Gastroesophageal sphincter (tissue), 4 donors: ENCODE measurements around the gene GRK5. TPM values are rescaled to one million over a fixed set of nuclear protein-coding genes. Genes with fewer than 3 reads are reported as not detected.
A peak's percentile ranks its signal among the peaks of the same experiment; 100 is the strongest.
"Not testable (repeated sequence)": the region's sequence is repeated elsewhere in the genome, so short reads cannot be mapped to it uniquely, and the experiment has no call there.

Experiments
- ATAC-seq: fragments of 150-250 bp; one replicate; pipeline ENCODE4 v1.9.1; 2016; ENCODE audit warnings: mild to moderate bottlenecking, moderate library complexity
- H3K27ac ChIP-seq, 4 donors: fragments of 200-600 bp; sonication (generic) in 3 of 4; 1 replicate in 3 of 4; 2 replicates in 1 of 4; pipeline ENCODE4 v1.5.1; 2016 to 2019
- H3K27me3 ChIP-seq: fragments of 200-600 bp; sonication (generic); one replicate; pipeline ENCODE4 v1.5.1; 2019
- H3K36me3 ChIP-seq, 2 donors: fragments of 200-600 bp; sonication (generic); one replicate each; pipeline ENCODE4 v1.5.1; 2019; ENCODE audit warnings: control low read depth in 1 of 2
- H3K4me1 ChIP-seq, 3 donors: fragments of 200-600 bp; sonication (generic); 1 replicate in 2 of 3; 2 replicates in 1 of 3; pipeline ENCODE4 v1.5.1; 2016 to 2019; ENCODE audit warnings: control low read depth in 2 of 3
- H3K4me3 ChIP-seq, 2 donors: fragments of 200-600 bp; sonication (generic); one replicate each; pipeline ENCODE4 v1.5.1; 2019; ENCODE audit warnings: mild to moderate bottlenecking in 1 of 2, moderate library complexity in 1 of 2
- H3K9me3 ChIP-seq, 3 donors: fragments of 200-600 bp; sonication (generic); one replicate each; pipeline ENCODE4 v1.5.1; 2017 to 2019; ENCODE audit warnings: control low read depth in 2 of 3
- EP300 ChIP-seq: sonication (generic); formaldehyde crosslinking; IDR thresholded peaks from one replicate; pipeline ENCODE4 v1.6.1; 2017; ENCODE audit warnings: antibody characterized with exemption, mild to moderate bottlenecking
- POLR2A ChIP-seq, 2 donors: fragments of 450-650 bp; IDR thresholded peaks; one replicate each; pipeline ENCODE4 v1.6.1; 2017; ENCODE audit warnings: antibody characterized with exemption in 2 of 2, mild to moderate bottlenecking in 2 of 2, moderate library complexity in 1 of 2
- POLR2AphosphoS5 ChIP-seq: sonication (generic); formaldehyde crosslinking; IDR thresholded peaks from one replicate; pipeline ENCODE4 v1.6.1; 2017; ENCODE audit warnings: antibody characterized with exemption
- WGBS, 2 donors: methylation state at CpG; one replicate each; pipeline ENCODE4 v1.1.5; 2018; ENCODE audit warnings: low coverage in 1 of 2; 5-methylcytosine and 5-hydroxymethylcytosine counted together
- total RNA-seq, 4 donors: library from RNA; depleted of rRNA; stranded (reverse); fragments of >200 nt; gene quantifications; one replicate each; pipeline ENCODE4 v1.1.0, GENCODE V29; 2016
- TF ChIP-seq, protein P1 (sequence below), 4 experiments: fragments of 200-600 bp in 2 of 4; fragments of 450-650 bp in 2 of 4; sonication (generic) in 1 of 4; IDR thresholded peaks; one replicate each; pipeline ENCODE4 v1.5.1; 2017 to 2019; ENCODE audit warnings: antibody characterized with exemption in 4 of 4, mild to moderate bottlenecking in 2 of 4, moderate library complexity in 2 of 4

GRK5 gene
- total RNA-seq, 4 donors from 2014 or later = 28.8 to 71.6 (median 47.7) TPM

GRCh38 chr10:119237722-119238436 is 30.5 kb downstream of the GRK5 start:
- no peaks in the 10 kb centered on the region for H3K27me3 ChIP-seq
- no peak for ATAC-seq
- 47 to 52% methylated on average over 3 to 5 of the region's 8 CpGs for WGBS, 2 donors
- no peak overlapping the region for H3K4me3 ChIP-seq
- peak overlapping the region in 3 of 4 donors; percentile 39 to 68 (median 59) for H3K27ac ChIP-seq
- H3K4me1 ChIP-seq = peaks cover 0 to 80% (median 28%) of the 10 kb centered on the region in 3 donors
- peak; percentile 5 for TF ChIP-seq POLR2AphosphoS5
- TF ChIP-seq, protein P1, sequence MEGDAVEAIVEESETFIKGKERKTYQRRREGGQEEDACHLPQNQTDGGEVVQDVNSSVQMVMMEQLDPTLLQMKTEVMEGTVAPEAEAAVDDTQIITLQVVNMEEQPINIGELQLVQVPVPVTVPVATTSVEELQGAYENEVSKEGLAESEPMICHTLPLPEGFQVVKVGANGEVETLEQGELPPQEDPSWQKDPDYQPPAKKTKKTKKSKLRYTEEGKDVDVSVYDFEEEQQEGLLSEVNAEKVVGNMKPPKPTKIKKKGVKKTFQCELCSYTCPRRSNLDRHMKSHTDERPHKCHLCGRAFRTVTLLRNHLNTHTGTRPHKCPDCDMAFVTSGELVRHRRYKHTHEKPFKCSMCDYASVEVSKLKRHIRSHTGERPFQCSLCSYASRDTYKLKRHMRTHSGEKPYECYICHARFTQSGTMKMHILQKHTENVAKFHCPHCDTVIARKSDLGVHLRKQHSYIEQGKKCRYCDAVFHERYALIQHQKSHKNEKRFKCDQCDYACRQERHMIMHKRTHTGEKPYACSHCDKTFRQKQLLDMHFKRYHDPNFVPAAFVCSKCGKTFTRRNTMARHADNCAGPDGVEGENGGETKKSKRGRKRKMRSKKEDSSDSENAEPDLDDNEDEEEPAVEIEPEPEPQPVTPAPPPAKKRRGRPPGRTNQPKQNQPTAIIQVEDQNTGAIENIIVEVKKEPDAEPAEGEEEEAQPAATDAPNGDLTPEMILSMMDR (IDR thresholded peaks at IDR 0.05) = no peak
- H3K9me3 ChIP-seq = no peaks in the 10 kb centered on the region
- H3K36me3 ChIP-seq = no peaks in the 10 kb centered on the region

DNA sequence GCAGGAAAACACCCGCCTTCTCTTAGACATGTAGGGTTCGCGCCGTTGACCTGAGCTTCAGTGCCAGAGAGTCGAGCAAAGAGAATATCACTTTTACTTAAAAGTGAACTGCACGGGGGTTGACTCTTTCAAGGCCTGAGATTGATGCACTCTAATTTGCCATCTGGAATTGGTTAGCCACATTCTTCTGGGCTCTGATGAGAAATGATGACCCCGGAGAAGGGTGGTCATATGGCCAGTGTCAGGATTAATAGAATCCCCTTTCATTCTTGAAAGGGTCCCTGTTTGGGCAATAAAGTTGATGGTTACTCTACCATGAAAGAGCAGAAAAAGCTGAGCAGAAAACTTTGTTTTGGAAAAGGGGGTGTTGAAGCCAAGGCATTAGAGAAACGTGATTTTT is 31.2 kb downstream of the GRK5 start:
- H3K27me3 ChIP-seq = no peaks in the 10 kb centered on the region
- no peaks in the 10 kb centered on the region for H3K9me3 ChIP-seq
- TF ChIP-seq POLR2AphosphoS5 = no peak
- TF ChIP-seq, protein P1 (IDR thresholded peaks at IDR 0.05) = no peak
- no peak for TF ChIP-seq POLR2A (IDR thresholded peaks at IDR 0.05)
- no peak for TF ChIP-seq EP300
- no peaks in the 10 kb centered on the region for H3K36me3 ChIP-seq
- 35 to 80% methylated on average over 3 to 6 of the region's 8 CpGs for WGBS, 2 donors
- no peak overlapping the region for H3K4me3 ChIP-seq
- H3K27ac ChIP-seq = peak overlapping the region in 3 of 4 donors; percentile 39 to 68 (median 59)
- no peak for ATAC-seq
- peaks cover 0 to 78% (median 21%) of the 10 kb centered on the region in 3 donors for H3K4me1 ChIP-seq

DNA sequence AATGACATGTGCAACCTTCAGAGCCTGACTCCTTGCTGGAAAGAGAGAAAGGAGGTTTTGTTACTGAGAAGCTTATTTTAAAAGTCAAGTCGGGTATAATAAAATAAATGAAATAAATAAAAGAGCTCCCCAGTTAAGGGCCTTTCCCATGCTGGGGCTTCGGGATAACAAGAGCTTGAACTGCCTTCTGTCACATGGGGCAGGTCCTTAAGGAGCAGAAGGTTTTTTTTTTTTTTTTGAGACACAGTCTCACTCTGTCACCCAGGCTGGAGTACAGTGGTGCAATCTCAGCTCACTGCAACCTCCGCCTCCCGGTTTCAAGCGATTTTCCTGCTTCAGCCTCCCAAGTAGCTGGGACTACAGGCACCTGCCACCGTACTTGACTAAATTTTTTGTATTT is 31.6 kb downstream of the GRK5 start:
- ATAC-seq, H3K4me3 ChIP-seq, H3K36me3 ChIP-seq, H3K27me3 ChIP-seq, H3K9me3 ChIP-seq: not testable (repeated sequence)
- Histone ChIP-seq H3K27ac (peak overlapping the region in 2 of 4 donors; percentile 10 to 68), H3K4me1 (peaks cover 0 to 78% (median 16%) of the 10 kb centered on the region in 3 donors)
- 72 to 81% methylated on average over 5 to 6 of the region's 6 CpGs for WGBS, 2 donors

- 96 to 100% methylated on average over 2 to 3 of the region's 4 CpGs for WGBS, 2 donors
- not testable (repeated sequence) for H3K9me3 ChIP-seq, H3K36me3 ChIP-seq, H3K4me3 ChIP-seq, H3K27me3 ChIP-seq, ATAC-seq
- Histone ChIP-seq H3K4me1 (peaks cover 0 to 72% (median 11%) of the 10 kb centered on the region in 3 donors), H3K27ac (peak overlapping the region in 1 of 4 donors; percentile 10)
These were observed 32.3 kb downstream of the GRK5 start for GRCh38 chr10:119239630-119240029.

GRCh38 chr10:119241066-119241465 is 33.7 kb downstream of the GRK5 start:
- Histone ChIP-seq H3K9me3 (no peaks in the 10 kb centered on the region), H3K4me3 (no peak overlapping the region), H3K4me1 (peaks cover 0 to 58% (median 8%) of the 10 kb centered on the region in 3 donors), H3K36me3 (no peaks in the 10 kb centered on the region), H3K27me3 (no peaks in the 10 kb centered on the region), H3K27ac (no peak overlapping the region)
- ATAC-seq = no peak
- TF ChIP-seq POLR2A (IDR thresholded peaks at IDR 0.05) (no peak), EP300 (no peak), POLR2AphosphoS5 (no peak)
- TF ChIP-seq, protein P1 (IDR thresholded peaks at IDR 0.05) = no peak
- 77 to 83% methylated on average over 1 to 4 of the region's 12 CpGs for WGBS, 2 donors

DNA sequence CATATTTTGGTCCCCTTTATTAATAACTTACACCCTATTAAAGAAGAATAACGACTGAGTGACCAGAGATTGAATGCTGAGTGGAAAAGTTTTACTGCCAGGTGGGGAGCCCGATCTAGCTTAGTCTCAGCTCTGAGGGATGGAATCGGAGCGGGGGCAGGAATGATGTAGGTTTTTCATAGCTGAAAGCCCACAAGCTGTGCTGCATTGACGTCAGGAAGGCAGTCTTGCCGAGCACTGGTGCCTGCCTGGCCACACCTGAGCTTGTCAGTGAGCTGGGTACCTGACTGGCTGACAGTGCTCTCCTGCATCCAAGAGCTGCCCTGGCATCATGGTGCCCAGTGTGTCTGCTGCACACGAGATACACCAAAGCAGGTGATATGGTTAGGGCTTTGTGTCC is 34.8 kb downstream of the GRK5 start:
- WGBS, 2 donors = 81 to 88% methylated on average over 5 to 6 of the region's 7 CpGs
- H3K27me3 ChIP-seq = no peaks in the 10 kb centered on the region
- TF ChIP-seq POLR2AphosphoS5 (no peak), POLR2A (IDR thresholded peaks at IDR 0.05) (no peak), EP300 (no peak)
- TF ChIP-seq, protein P1 (IDR thresholded peaks at IDR 0.05) = no peak
- H3K4me1 ChIP-seq = peaks cover 2 to 58% (median 14%) of the 10 kb centered on the region in 3 donors
- ATAC-seq = no peak
- H3K4me3 ChIP-seq = no peak overlapping the region
- H3K9me3 ChIP-seq = no peaks in the 10 kb centered on the region
- no peaks in the 10 kb centered on the region for H3K36me3 ChIP-seq
- H3K27ac ChIP-seq = peak overlapping the region in 1 of 4 donors; percentile 26
